GM06990 (cell line): ENCODE data around the gene EFR3B.

Experiments
- DNase-seq: peaks from one replicate; pipeline ENCODE4 v3.0.0-alpha.2; 2011; ENCODE audit not compliant: insufficient read length; ENCODE audit errors: extremely low read depth
- H3K27me3 ChIP-seq: replicated peaks from 2 replicates; pipeline ENCODE4 v1.6.0; 2011; ENCODE audit warnings: low read length; ENCODE audit not compliant: control insufficient read depth, insufficient read depth
- H3K36me3 ChIP-seq: 2 replicates; pipeline ENCODE4 v1.5.1; 2011; ENCODE audit warnings: low read length; ENCODE audit not compliant: control insufficient read depth, insufficient read depth
- H3K4me3 ChIP-seq: replicated peaks from 2 replicates; pipeline ENCODE4 v1.5.1; 2011; ENCODE audit warnings: low read depth, mild to moderate bottlenecking, control low read depth, low read length
- TF ChIP-seq, protein P1 (sequence below): IDR thresholded peaks from 2 replicates; pipeline ENCODE4 v1.5.1; 2011; ENCODE audit warnings: low read length, control low read depth, mild to moderate bottlenecking, inconsistent platforms; ENCODE audit not compliant: insufficient read depth, poor library complexity, severe bottlenecking

EFR3B gene

GRCh38 chr2:25115902-25116301 is 74.0 kb downstream of the EFR3B start:
- Histone ChIP-seq H3K36me3 (no peaks in the 10 kb centered on the region), H3K27me3 (no peaks in the 10 kb centered on the region), H3K4me3 (no peak overlapping the region)
- DNase-seq = no peak
- TF ChIP-seq, protein P1, sequence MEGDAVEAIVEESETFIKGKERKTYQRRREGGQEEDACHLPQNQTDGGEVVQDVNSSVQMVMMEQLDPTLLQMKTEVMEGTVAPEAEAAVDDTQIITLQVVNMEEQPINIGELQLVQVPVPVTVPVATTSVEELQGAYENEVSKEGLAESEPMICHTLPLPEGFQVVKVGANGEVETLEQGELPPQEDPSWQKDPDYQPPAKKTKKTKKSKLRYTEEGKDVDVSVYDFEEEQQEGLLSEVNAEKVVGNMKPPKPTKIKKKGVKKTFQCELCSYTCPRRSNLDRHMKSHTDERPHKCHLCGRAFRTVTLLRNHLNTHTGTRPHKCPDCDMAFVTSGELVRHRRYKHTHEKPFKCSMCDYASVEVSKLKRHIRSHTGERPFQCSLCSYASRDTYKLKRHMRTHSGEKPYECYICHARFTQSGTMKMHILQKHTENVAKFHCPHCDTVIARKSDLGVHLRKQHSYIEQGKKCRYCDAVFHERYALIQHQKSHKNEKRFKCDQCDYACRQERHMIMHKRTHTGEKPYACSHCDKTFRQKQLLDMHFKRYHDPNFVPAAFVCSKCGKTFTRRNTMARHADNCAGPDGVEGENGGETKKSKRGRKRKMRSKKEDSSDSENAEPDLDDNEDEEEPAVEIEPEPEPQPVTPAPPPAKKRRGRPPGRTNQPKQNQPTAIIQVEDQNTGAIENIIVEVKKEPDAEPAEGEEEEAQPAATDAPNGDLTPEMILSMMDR = no peak

- H3K36me3 ChIP-seq = no peaks in the 10 kb centered on the region
- no peak overlapping the region for H3K4me3 ChIP-seq
- TF ChIP-seq, protein P1 = no peak
- H3K27me3 ChIP-seq = no peaks in the 10 kb centered on the region
- no peak for DNase-seq
These were observed 75.1 kb downstream of the EFR3B start for GRCh38 chr2:25116956-25117355.

GRCh38 chr2:25119263-25119662 is 77.4 kb downstream of the EFR3B start:
- no peaks in the 10 kb centered on the region for H3K36me3 ChIP-seq
- H3K4me3 ChIP-seq = no peak overlapping the region
- TF ChIP-seq, protein P1 = no peak
- no peaks in the 10 kb centered on the region for H3K27me3 ChIP-seq
- DNase-seq = no peak

DNA sequence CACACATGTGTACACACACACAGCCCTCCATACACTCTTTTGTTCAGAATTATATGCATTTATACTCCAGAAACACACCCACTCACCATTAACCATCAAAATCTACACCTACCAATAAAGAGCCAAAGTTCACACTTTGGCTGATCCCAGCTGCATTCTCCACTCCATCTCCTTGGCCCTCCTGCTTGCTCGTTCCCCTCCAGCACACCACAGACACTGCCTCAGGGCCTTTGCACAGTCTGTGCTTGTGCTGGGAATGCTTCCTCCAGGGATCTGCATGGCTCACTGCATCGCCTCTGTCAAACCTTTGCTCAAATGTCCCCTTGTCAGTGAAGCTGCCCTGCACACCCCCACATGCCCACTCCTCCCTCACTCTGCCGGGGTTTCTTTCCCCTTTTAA is 80.5 kb downstream of the EFR3B start:
- TF ChIP-seq, protein P1 = no peak
- no peak overlapping the region for H3K4me3 ChIP-seq
- DNase-seq = no peak
- no peaks in the 10 kb centered on the region for H3K27me3 ChIP-seq
- H3K36me3 ChIP-seq = no peaks in the 10 kb centered on the region

DNA sequence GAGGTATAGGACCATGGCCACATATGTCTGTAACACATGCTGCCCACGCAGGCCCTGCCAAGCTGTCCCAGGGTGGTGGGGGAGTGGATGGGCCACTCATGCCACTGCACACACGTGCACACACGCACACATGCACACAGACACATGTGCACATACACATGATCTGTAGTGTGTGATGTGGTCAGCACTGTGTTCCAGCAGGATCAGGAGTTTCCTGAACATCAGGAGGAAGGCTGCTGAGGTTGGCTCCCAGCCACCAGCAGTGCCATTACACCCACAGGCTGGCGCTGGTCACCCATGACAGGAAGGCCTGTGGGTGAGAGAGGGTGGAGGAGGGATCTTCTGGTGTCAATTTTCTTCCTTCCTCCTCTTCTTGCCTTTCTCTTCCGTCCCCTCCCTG is 81.8 kb downstream of the EFR3B start:
- DNase-seq = no peak
- TF ChIP-seq, protein P1 = no peak
- Histone ChIP-seq H3K36me3 (no peaks in the 10 kb centered on the region), H3K27me3 (no peaks in the 10 kb centered on the region), H3K4me3 (no peak overlapping the region)

DNA sequence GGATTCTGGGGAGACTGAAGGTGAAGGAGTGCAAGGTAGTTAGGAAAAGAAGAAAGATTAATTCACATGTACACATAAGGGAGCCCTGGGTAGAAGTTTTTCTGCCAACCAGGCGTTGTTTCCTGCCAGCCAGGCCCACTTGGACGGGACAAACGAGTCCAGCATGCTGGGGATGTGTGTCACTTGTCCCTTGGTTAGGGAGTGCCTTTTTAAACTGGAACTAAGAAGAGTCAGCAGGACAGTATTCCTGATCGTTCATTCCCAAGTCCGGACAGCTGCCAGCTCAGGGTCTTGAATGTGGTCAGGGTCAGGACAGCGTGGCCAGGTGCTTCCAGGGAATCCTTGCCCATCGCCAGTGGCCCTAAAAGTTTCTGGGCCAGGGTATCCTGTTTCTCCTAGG is 83.3 kb downstream of the EFR3B start:
- Histone ChIP-seq H3K4me3 (no peak overlapping the region), H3K27me3 (no peaks in the 10 kb centered on the region), H3K36me3 (no peaks in the 10 kb centered on the region)
- DNase-seq = no peak
- TF ChIP-seq, protein P1 = no peak
